Panc1 (cell line): ENCODE results near the gene ROBO1.

Experiments used
- CTCF ChIP-seq: fragments of 450-650 bp; IDR thresholded peaks from 2 replicates; pipeline ENCODE4 v1.5.1; 2017; ENCODE audit warnings: mild to moderate bottlenecking
- POLR2AphosphoS5 ChIP-seq: IDR thresholded peaks from 2 replicates; pipeline ENCODE4 v1.6.1; 2012; ENCODE audit warnings: mild to moderate bottlenecking, low read depth, low read length, moderate library complexity
- TF ChIP-seq, protein P1 (sequence below), 2 experiments: IDR thresholded peaks; 2 replicates each; pipeline ENCODE4 v1.6.1; 2011 to 2012; ENCODE audit warnings: low read depth in 2 of 2, control low read depth in 1 of 2, low read length in 1 of 2, mild to moderate bottlenecking in 1 of 2, moderate library complexity in 1 of 2; ENCODE audit not compliant: insufficient read depth in 1 of 2

- no peak for TF ChIP-seq CTCF
- TF ChIP-seq, protein P1, sequence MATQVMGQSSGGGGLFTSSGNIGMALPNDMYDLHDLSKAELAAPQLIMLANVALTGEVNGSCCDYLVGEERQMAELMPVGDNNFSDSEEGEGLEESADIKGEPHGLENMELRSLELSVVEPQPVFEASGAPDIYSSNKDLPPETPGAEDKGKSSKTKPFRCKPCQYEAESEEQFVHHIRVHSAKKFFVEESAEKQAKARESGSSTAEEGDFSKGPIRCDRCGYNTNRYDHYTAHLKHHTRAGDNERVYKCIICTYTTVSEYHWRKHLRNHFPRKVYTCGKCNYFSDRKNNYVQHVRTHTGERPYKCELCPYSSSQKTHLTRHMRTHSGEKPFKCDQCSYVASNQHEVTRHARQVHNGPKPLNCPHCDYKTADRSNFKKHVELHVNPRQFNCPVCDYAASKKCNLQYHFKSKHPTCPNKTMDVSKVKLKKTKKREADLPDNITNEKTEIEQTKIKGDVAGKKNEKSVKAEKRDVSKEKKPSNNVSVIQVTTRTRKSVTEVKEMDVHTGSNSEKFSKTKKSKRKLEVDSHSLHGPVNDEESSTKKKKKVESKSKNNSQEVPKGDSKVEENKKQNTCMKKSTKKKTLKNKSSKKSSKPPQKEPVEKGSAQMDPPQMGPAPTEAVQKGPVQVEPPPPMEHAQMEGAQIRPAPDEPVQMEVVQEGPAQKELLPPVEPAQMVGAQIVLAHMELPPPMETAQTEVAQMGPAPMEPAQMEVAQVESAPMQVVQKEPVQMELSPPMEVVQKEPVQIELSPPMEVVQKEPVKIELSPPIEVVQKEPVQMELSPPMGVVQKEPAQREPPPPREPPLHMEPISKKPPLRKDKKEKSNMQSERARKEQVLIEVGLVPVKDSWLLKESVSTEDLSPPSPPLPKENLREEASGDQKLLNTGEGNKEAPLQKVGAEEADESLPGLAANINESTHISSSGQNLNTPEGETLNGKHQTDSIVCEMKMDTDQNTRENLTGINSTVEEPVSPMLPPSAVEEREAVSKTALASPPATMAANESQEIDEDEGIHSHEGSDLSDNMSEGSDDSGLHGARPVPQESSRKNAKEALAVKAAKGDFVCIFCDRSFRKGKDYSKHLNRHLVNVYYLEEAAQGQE (IDR thresholded peaks at IDR 0.05; ENCODE audit: insufficient read depth in 1 of 2, low read depth in 2 of 2, low read length in 1 of 2) = no peak
- TF ChIP-seq POLR2AphosphoS5 = no peak
Measured at GRCh38 chr3:78751266-78751665, 1016.5 kb downstream of the ROBO1 start.
